H1 (cell line): ENCODE data around the gene GSDME. TPM values are rescaled to one million over a fixed set of nuclear protein-coding genes. Genes with fewer than 3 reads are reported as not detected.

Source experiments
- CTCF ChIA-PET: fragments of 300-600 bp; sonication (Branson Sonifier 250); formaldehyde crosslinking; loops from one replicate; lab custom pipeline; 2021; ENCODE audit not compliant: partially characterized antibody; lab: Charles Lee
- POLR2A ChIA-PET: fragments of 300-600 bp; sonication (Branson Sonifier 250); formaldehyde crosslinking; loops from one replicate; lab custom pipeline; 2021; ENCODE audit warnings: inconsistent platforms; ENCODE audit not compliant: partially characterized antibody; lab: Charles Lee
- DNase-seq, 2 experiments: peaks; one replicate each; pipeline versions ENCODE4 v3.0.0 to v3.0.0-alpha.2; 2010 to 2022; ENCODE audit warnings: low spot score in 2 of 2, low read depth in 1 of 2, mixed read lengths in 1 of 2
- FAIRE-seq: peaks from 2 replicates; lab custom pipeline; 2011; peaks lifted over from hg19 to GRCh38; lab: Jason Lieb, UNC
- H2AFZ ChIP-seq: 2 replicates; pipeline ENCODE4 v1.8.1; 2012; ENCODE audit warnings: low read length, inconsistent platforms
- H2AK5ac ChIP-seq: 2 replicates; pipeline ENCODE4 v1.6.1; 2013; ENCODE audit warnings: low read depth, low read length
- H2BK120ac ChIP-seq: replicated peaks from 2 replicates; pipeline ENCODE3; 2013; ENCODE audit warnings: low read depth, low read length, inconsistent platforms
- H2BK12ac ChIP-seq: 2 replicates; pipeline ENCODE4 v1.6.1; 2013; ENCODE audit warnings: low read depth, low read length
- H2BK15ac ChIP-seq: 2 replicates; pipeline ENCODE4 v1.6.1; 2013; ENCODE audit warnings: low read length
- H2BK20ac ChIP-seq: 2 replicates; pipeline ENCODE4 v1.6.1; 2013; ENCODE audit warnings: low read length
- H2BK5ac ChIP-seq: 2 replicates; pipeline ENCODE4 v1.6.1; 2013; ENCODE audit warnings: low read depth, low read length
- H3K14ac ChIP-seq: 2 replicates; pipeline ENCODE4 v1.6.1; 2013; ENCODE audit warnings: inconsistent platforms; ENCODE audit not compliant: insufficient read length
- H3K18ac ChIP-seq: 2 replicates; pipeline ENCODE4 v1.6.1; 2013; ENCODE audit warnings: low read length; ENCODE audit errors: extremely low read depth
- H3K23ac ChIP-seq: 2 replicates; pipeline ENCODE4 v1.6.1; 2013; ENCODE audit warnings: inconsistent platforms; ENCODE audit not compliant: insufficient read length
- H3K23me2 ChIP-seq: 2 replicates; pipeline ENCODE4 v1.6.1; 2013; ENCODE audit warnings: low read depth, low read length
- H3K27ac ChIP-seq: 2 replicates; pipeline ENCODE4 v1.6.1; 2011; ENCODE audit warnings: low read depth, low read length, inconsistent platforms
- H3K27me3 ChIP-seq, 4 experiments: replicated peaks in 1 of 4; 1 replicate in 1 of 4; 2 replicates in 3 of 4; pipeline versions ENCODE4 v1.6.1 to v1.8.1; 2011 to 2013; ENCODE audit warnings: low read length in 3 of 4, mild to moderate bottlenecking in 3 of 4, inconsistent platforms in 2 of 4, mixed read lengths in 2 of 4, moderate library complexity in 1 of 4; ENCODE audit not compliant: control insufficient read depth in 3 of 4, insufficient read depth in 3 of 4; ENCODE audit errors: extremely low read depth in 1 of 4
- H3K36me3 ChIP-seq, 4 experiments: 2 replicates each; pipeline versions ENCODE4 v1.6.1 to v1.8.1; 2011 to 2013; ENCODE audit warnings: mild to moderate bottlenecking in 4 of 4, low read length in 3 of 4, moderate library complexity in 2 of 4, control low read depth in 1 of 4, inconsistent platforms in 1 of 4; ENCODE audit not compliant: insufficient read depth in 4 of 4, control insufficient read depth in 2 of 4
- H3K4ac ChIP-seq: replicated peaks from 2 replicates; pipeline ENCODE3; 2013; ENCODE audit warnings: low read length, low read depth, mixed read lengths, inconsistent platforms; ENCODE audit not compliant: insufficient read length
- H3K4me1 ChIP-seq, 4 experiments: replicated peaks in 1 of 4; 1 replicate in 1 of 4; 2 replicates in 3 of 4; pipeline versions ENCODE4 v1.6.1 to v1.8.1; 2011 to 2013; ENCODE audit warnings: low read length in 3 of 4, inconsistent platforms in 2 of 4, mixed read lengths in 1 of 4; ENCODE audit not compliant: insufficient read depth in 4 of 4, control insufficient read depth in 3 of 4
- H3K4me2 ChIP-seq, 2 experiments: 2 replicates each; pipeline versions ENCODE4 v1.6.1 to v1.8.1; 2011 to 2013; ENCODE audit warnings: low read depth in 2 of 2, low read length in 2 of 2, control low read depth in 1 of 2, inconsistent platforms in 1 of 2, mild to moderate bottlenecking in 1 of 2; ENCODE audit not compliant: insufficient read depth in 1 of 2
- H3K4me3 ChIP-seq, 4 experiments: fragments of 200-600, 300-600 bp in 1 of 4; sonication (generic), shearing (Covaris generic), sonication (Bioruptor Twin) in 1 of 4; 2 replicates each; pipeline versions ENCODE4 v1.5.1 to v1.8.1; 2011 to 2016; ENCODE audit warnings: low read length in 4 of 4, low read depth in 3 of 4, control low read depth in 2 of 4, inconsistent platforms in 2 of 4, mild to moderate bottlenecking in 2 of 4, mixed read lengths in 1 of 4, moderate library complexity in 1 of 4; ENCODE audit not compliant: insufficient read depth in 2 of 4; ENCODE audit errors: extremely low read depth in 1 of 4
- H3K56ac ChIP-seq: replicated peaks from 2 replicates; pipeline ENCODE3; 2013; ENCODE audit warnings: low read depth, mild to moderate bottlenecking, mixed read lengths, low read length, inconsistent platforms; ENCODE audit not compliant: insufficient read length
- H3K79me1 ChIP-seq: 2 replicates; pipeline ENCODE4 v1.6.1; 2013; ENCODE audit warnings: low read depth, low read length, control low read depth
- H3K79me2 ChIP-seq, 2 experiments: 2 replicates each; pipeline versions ENCODE4 v1.6.1 to v1.8.1; 2012 to 2013; ENCODE audit warnings: low read length in 2 of 2, mild to moderate bottlenecking in 2 of 2, inconsistent platforms in 1 of 2; ENCODE audit not compliant: insufficient read depth in 2 of 2, control insufficient read depth in 1 of 2
- H3K9ac ChIP-seq, 4 experiments: replicated peaks in 1 of 4; 1 replicate in 1 of 4; 2 replicates in 3 of 4; pipeline versions ENCODE4 v1.6.1 to v1.8.1; 2011 to 2013; ENCODE audit warnings: low read depth in 3 of 4, low read length in 3 of 4, control low read depth in 2 of 4, mild to moderate bottlenecking in 2 of 4, moderate library complexity in 2 of 4, inconsistent platforms in 1 of 4; ENCODE audit errors: extremely low read depth in 1 of 4
- H3K9me3 ChIP-seq, 2 experiments: 2 replicates each; pipeline versions ENCODE4 v1.6.1 to v1.8.1; 2012 to 2013; ENCODE audit warnings: mild to moderate bottlenecking in 2 of 2, moderate library complexity in 2 of 2, control low read depth in 1 of 2, inconsistent platforms in 1 of 2, low read depth in 1 of 2, low read length in 1 of 2, mixed read lengths in 1 of 2; ENCODE audit not compliant: insufficient read depth in 2 of 2
- H4K20me1 ChIP-seq, 2 experiments: replicated peaks in 1 of 2; 2 replicates each; pipeline versions ENCODE3 to v1.8.1; 2011 to 2013; ENCODE audit warnings: inconsistent platforms in 2 of 2, low read length in 2 of 2, mild to moderate bottlenecking in 1 of 2; ENCODE audit not compliant: insufficient read depth in 2 of 2, control insufficient read depth in 1 of 2
- H4K5ac ChIP-seq: 2 replicates; pipeline ENCODE4 v1.6.1; 2013; ENCODE audit warnings: low read length, low read depth, mixed read lengths, inconsistent platforms; ENCODE audit not compliant: insufficient read length
- H4K8ac ChIP-seq: 2 replicates; pipeline ENCODE4 v1.8.0; 2013; ENCODE audit warnings: mild to moderate bottlenecking, moderate library complexity, low read length, inconsistent platforms; ENCODE audit not compliant: insufficient read depth; ENCODE audit errors: extremely low read depth
- H4K91ac ChIP-seq: replicated peaks from 2 replicates; pipeline ENCODE3; 2013; ENCODE audit warnings: low read length, mixed read lengths, inconsistent platforms; ENCODE audit not compliant: insufficient read length
- ATF3 ChIP-seq: IDR thresholded peaks from 2 replicates; pipeline ENCODE4 v1.6.1; 2011; ENCODE audit warnings: low read depth, mild to moderate bottlenecking, low read length; ENCODE audit not compliant: insufficient read depth
- CREB1 ChIP-seq: IDR thresholded peaks from 2 replicates; pipeline ENCODE4 v1.6.1; 2012; ENCODE audit warnings: inconsistent platforms
- RBBP5 ChIP-seq: IDR thresholded peaks from 2 replicates; pipeline ENCODE4 v1.7.1; 2012; ENCODE audit warnings: low read depth, mild to moderate bottlenecking, inconsistent platforms, low read length, moderate library complexity, borderline replicate concordance
- WGBS, 2 experiments: shearing (Covaris generic) in 1 of 2; methylation state at CpG; one replicate each; pipeline versions ENCODE4 v1.1.6 to v1.1.7; 2013 to 2015; ENCODE audit warnings: low lambda C conversion rate in 2 of 2, mixed read lengths in 2 of 2, inconsistent platforms in 1 of 2, low coverage in 1 of 2, missing lambda C conversion rate in 1 of 2; ENCODE audit not compliant: insufficient replicate concordance in 2 of 2, insufficient coverage in 1 of 2, insufficient read length in 1 of 2; ENCODE audit errors: extremely low coverage in 1 of 2, missing lambda C conversion rate in 1 of 2; 5-methylcytosine and 5-hydroxymethylcytosine counted together
- polyA plus RNA-seq, 7 experiments: library from polyadenylated mRNA; depleted of rRNA in 3 of 7; stranded (reverse) in 5 of 7; unstranded in 2 of 7; fragments of >200 nt in 5 of 7; fragments of 200-250 nt in 2 of 7; gene quantifications; 1 replicate in 5 of 7; 2 replicates in 1 of 7; 4 replicates in 1 of 7; pipeline versions ENCODE4 v1.2.1 to v1.2.3, GENCODE V29; 2011 to 2013; ENCODE audit warnings: missing spikeins in 2 of 7, mixed read lengths in 2 of 7
- total RNA-seq: library from RNA; stranded (reverse); fragmentation: NEBNext Ultra II Directional; extraction: Animal tissue kit (Norgen Biotek cat#: 25700); gene quantifications from 2 replicates; pipeline ENCODE4 v1.2.1, GENCODE V29; 2021

Gene GSDME
- total and polyA plus RNA-seq, 2 of the 8 experiments (the other 6 are each of a cell fraction or from before 2014, with no cell fraction given), result 5.4 to 7.6 TPM

- Histone ChIP-seq H3K27ac (no peak overlapping the region), H4K91ac (no peak overlapping the region), H3K79me1 (no peaks in the 10 kb centered on the region), H2BK12ac (no peak overlapping the region), H3K56ac (no peak overlapping the region), H2BK15ac (no peak overlapping the region), H2AK5ac (no peak overlapping the region), H3K4ac (no peak overlapping the region), H2BK20ac (no peak overlapping the region), H4K20me1 (peaks cover 0 to 2% of the 10 kb centered on the region in 2 experiments), H3K23ac (no peak overlapping the region), H3K14ac (no peak overlapping the region), H3K79me2 (no peaks in the 10 kb centered on the region), H2BK120ac (no peak overlapping the region), H3K27me3 (no peaks in the 10 kb centered on the region), H2AFZ (no peak overlapping the region), H3K18ac (no peak overlapping the region), H3K23me2 (no peaks in the 10 kb centered on the region), H3K9me3 (no peaks in the 10 kb centered on the region), H3K9ac (no peak overlapping the region), H4K5ac (no peak overlapping the region), H2BK5ac (no peak overlapping the region), H3K4me2 (no peak overlapping the region), H4K8ac (no peak overlapping the region), H3K4me1 (peaks cover 0 to 3% (median under 1%) of the 10 kb centered on the region in 4 experiments; a peak in 3 of 7 replicates), H3K4me3 (no peak overlapping the region), H3K36me3 (peaks cover 0 to 3% (median 0%) of the 10 kb centered on the region in 4 experiments; a peak in 2 of 8 replicates)
- TF ChIP-seq ATF3 (no peak), RBBP5 (no peak), CREB1 (no peak)
- POLR2A ChIA-PET, result no interaction called here
- CTCF ChIA-PET, result interaction anchor here (0.6 to 1.4 kb wide), 3 partner anchors 9 to 1177 kb away, joined by 3 read pairs; no protein-coding TSS in a partner anchor
- DNase-seq, result no peak
- 91% methylated on average over 4 of the region's 4 CpGs; no CpG with 5 or more reads in 1 of the 2 experiments for WGBS, 2 experiments
- no peak for FAIRE-seq
Measured at GRCh38 chr7:24697416-24697815, 59.8 kb downstream of the GSDME start.
